Tibial nerve (tissue), 4 donors: Measurements from ENCODE around the gene PCBP1.
A peak's percentile ranks its signal among the peaks of the same experiment; 100 is the strongest.

ENCODE experiments used
- CTCF ChIP-seq, 5 experiments: fragments of 200-600 bp in 3 of 5; fragments of 450-650 bp in 2 of 5; sonication (generic) in 3 of 5; IDR thresholded peaks; one replicate each; pipeline ENCODE4 v1.5.1; 2016 to 2019; ENCODE audit warnings: antibody characterized with exemption in 5 of 5, mild to moderate bottlenecking in 3 of 5, moderate library complexity in 2 of 5
- EP300 ChIP-seq, 2 donors: sonication (generic); formaldehyde crosslinking; IDR thresholded peaks; one replicate each; pipeline ENCODE4 v1.6.1; 2017; ENCODE audit warnings: antibody characterized with exemption in 2 of 2, mild to moderate bottlenecking in 1 of 2

GRCh38 chr2:70087702-70088597 is 673 bp downstream of the PCBP1 start:
- TF ChIP-seq CTCF (IDR thresholded peaks at IDR 0.05) = peak in 1 of 5 experiments; percentile 16
- TF ChIP-seq EP300 (IDR thresholded peaks at IDR 0.05) = peak in 1 of 2 donors; percentile 39
